Measurements from ENCODE around the gene PLEKHB1. TPM values are rescaled to one million over a fixed set of nuclear protein-coding genes. Genes with fewer than 3 reads are reported as not detected.

The PLEKHB1 gene
- total and polyA plus RNA-seq, 3 donors from 2014 or later: 54.9 to 71.5 (median 62.1) TPM

DNA sequence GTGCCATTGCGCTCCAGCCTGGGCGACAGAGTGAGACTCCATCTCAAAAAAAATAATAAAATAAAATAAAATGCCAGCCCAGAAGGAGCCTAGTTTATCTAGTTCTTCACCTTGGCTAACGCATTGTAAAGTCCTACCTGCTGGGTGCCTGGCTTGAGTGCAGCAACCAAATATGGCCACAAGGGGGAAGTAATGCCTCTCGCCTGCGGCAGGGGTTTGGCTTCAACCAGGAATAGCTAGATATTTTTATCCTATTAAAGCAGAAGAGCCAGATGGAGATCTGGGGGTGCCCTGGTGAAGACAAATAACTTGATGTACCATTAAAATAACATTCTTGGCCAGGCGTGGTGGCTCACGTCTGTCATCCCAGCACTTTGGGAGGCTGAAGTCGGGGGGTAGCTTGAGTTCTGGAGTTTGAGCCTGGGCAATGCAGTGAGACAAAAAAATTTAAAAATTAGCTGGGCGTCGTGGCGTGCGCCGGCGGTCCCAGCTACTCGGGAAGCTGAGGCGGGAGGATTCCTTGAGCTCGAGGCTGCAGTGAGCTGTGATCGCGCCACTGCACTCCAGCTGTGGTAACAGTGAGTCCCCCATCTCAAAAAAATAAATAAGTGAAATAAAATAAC, 20.6 kb upstream of the PLEKHB1 start:
- Histone ChIP-seq H3K4me1 (peaks cover 8% of the 10 kb centered on the region), H3K27me3 (no peaks in the 10 kb centered on the region), H3K27ac (no peak overlapping the region), H3K4me3 (no peak overlapping the region), H3K36me3 (ENCODE audit: low read depth, missing control alignments) (no peaks in the 10 kb centered on the region), H3K9me3 (no peaks in the 10 kb centered on the region)
- TF ChIP-seq, protein P1, sequence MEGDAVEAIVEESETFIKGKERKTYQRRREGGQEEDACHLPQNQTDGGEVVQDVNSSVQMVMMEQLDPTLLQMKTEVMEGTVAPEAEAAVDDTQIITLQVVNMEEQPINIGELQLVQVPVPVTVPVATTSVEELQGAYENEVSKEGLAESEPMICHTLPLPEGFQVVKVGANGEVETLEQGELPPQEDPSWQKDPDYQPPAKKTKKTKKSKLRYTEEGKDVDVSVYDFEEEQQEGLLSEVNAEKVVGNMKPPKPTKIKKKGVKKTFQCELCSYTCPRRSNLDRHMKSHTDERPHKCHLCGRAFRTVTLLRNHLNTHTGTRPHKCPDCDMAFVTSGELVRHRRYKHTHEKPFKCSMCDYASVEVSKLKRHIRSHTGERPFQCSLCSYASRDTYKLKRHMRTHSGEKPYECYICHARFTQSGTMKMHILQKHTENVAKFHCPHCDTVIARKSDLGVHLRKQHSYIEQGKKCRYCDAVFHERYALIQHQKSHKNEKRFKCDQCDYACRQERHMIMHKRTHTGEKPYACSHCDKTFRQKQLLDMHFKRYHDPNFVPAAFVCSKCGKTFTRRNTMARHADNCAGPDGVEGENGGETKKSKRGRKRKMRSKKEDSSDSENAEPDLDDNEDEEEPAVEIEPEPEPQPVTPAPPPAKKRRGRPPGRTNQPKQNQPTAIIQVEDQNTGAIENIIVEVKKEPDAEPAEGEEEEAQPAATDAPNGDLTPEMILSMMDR (IDR thresholded peaks at IDR 0.05): peak; percentile 86 to 97 (median 90)
- TF ChIP-seq POLR2A (IDR thresholded peaks at IDR 0.05): no peak
- WGBS, 2 donors: 15% methylated on average over 19 of the region's 19 CpGs
- DNase-seq: peak; percentile 85
- intact Hi-C loops (cut with DNase I; ENCODE audit: low total_unique reads): no loop called here

DNA sequence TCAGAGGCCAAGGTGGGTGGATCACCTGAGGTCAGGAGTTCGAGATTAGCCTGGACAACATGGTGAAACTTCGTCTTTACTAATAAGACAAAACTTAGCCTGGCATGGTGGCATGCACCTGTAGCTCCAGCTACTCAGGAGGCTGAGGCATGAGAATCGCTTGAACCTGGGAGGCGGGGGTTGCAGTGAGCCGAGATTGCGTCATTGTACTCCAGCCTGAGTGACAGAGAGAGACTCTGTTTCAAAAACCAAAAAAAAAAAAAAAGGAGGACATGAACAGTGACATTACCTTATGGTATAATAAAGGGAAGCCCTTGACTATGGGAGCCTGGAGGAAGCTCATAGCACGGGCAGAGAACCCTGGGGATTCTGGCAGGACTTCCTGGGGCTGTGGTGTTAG, 16.5 kb upstream of the PLEKHB1 start:
- Histone ChIP-seq H3K27me3 (no peaks in the 10 kb centered on the region), H3K27ac (no peak overlapping the region), H3K9me3 (no peaks in the 10 kb centered on the region), H3K36me3 (ENCODE audit: low read depth, missing control alignments) (no peaks in the 10 kb centered on the region), H3K4me3 (no peak overlapping the region), H3K4me1 (peaks cover 5% of the 10 kb centered on the region)
- TF ChIP-seq, protein P1 (IDR thresholded peaks at IDR 0.05): no peak
- TF ChIP-seq POLR2A (IDR thresholded peaks at IDR 0.05): no peak
- intact Hi-C loops (cut with DNase I; ENCODE audit: low total_unique reads): no loop called here
- 83 to 89% methylated on average over 7 of the region's 7 CpGs for WGBS, 2 donors
- no peak for DNase-seq

DNA sequence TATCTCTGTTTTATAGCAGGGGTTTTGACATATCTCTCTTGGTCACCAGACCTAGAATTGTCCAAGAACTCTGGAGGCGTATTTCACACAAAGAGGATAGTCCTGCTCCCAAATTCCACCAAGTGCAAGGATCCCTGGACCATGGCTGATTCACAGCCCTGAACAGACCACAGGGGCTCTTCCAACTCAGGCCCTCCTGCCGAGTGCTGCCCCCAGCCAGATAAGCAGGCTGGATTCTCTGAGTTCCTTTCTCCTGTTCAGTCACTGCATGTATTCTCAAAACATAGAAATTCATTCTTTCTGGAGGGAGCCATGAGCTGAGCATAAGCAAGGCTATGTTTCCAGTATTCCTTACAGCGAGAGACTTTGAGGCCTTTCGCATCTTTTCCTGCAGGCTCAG, 13.4 kb upstream of the PLEKHB1 start:
- H3K27me3 ChIP-seq: no peaks in the 10 kb centered on the region
- intact Hi-C loops (cut with DNase I; ENCODE audit: low total_unique reads): no loop called here
- no peaks in the 10 kb centered on the region for H3K36me3 ChIP-seq (ENCODE audit: low read depth, missing control alignments)
- no peak overlapping the region for H3K27ac ChIP-seq
- no peaks in the 10 kb centered on the region for H3K4me1 ChIP-seq
- no peaks in the 10 kb centered on the region for H3K9me3 ChIP-seq
- WGBS, 2 donors: 94 to 98% methylated on average over 4 of the region's 4 CpGs
- DNase-seq: no peak
- H3K4me3 ChIP-seq: no peak overlapping the region
- TF ChIP-seq, protein P1 (IDR thresholded peaks at IDR 0.05): no peak
- no peak for TF ChIP-seq POLR2A (IDR thresholded peaks at IDR 0.05)

DNA sequence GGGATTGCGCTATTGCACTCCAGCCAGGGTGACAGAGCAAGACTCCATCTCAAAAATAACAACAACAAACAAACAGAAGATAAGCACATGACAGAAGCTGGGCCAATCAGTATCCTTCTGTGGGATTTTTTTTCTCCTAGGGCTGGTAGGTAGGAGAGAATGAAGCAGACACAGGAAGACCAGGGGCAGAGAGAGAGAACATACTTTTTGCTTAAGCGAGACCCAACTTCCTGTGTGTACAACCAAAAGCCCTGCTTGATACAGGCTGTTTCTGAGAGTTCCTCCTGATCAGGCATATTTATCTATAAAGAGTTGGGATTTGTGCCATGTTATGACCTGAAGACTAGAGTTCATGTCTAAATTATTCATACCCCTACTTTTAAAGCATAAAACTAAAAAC, 12.4 kb upstream of the PLEKHB1 start:
- Histone ChIP-seq H3K27ac (no peak overlapping the region), H3K27me3 (no peaks in the 10 kb centered on the region), H3K4me3 (no peak overlapping the region), H3K4me1 (no peaks in the 10 kb centered on the region), H3K9me3 (no peaks in the 10 kb centered on the region), H3K36me3 (ENCODE audit: low read depth, missing control alignments) (no peaks in the 10 kb centered on the region)
- no peak for TF ChIP-seq POLR2A (IDR thresholded peaks at IDR 0.05)
- TF ChIP-seq, protein P1 (IDR thresholded peaks at IDR 0.05): no peak
- WGBS, 2 donors: 93 to 96% methylated on average over 2 of the region's 2 CpGs
- intact Hi-C loops (cut with DNase I; ENCODE audit: low total_unique reads): no loop called here
- no peak for DNase-seq

DNA sequence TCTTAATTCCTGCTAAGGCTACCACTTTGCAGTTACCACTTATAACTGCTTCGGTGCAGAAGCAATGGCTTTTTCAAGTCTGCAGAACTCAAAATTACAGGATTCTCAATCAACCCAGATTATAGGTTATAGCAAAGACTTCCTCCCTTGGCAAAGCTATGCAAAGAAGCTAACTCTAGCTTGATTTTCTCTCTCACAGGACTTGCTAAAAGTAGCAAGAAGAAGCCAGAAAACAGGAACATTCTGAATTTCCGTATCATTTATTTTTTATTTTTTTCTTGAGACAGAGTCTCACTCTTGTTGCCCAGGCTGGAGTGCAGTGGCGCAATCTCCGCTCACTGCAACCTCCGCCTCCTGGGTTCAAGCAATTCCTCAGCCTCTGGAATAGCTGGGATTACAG, 10.7 kb upstream of the PLEKHB1 start:
- Histone ChIP-seq H3K27me3 (no peaks in the 10 kb centered on the region), H3K4me3 (no peak overlapping the region), H3K36me3 (ENCODE audit: low read depth, missing control alignments) (no peaks in the 10 kb centered on the region), H3K27ac (no peak overlapping the region), H3K9me3 (no peaks in the 10 kb centered on the region), H3K4me1 (no peaks in the 10 kb centered on the region)
- no peak for DNase-seq
- 85% methylated on average over 5 of the region's 5 CpGs for WGBS, 2 donors
- TF ChIP-seq, protein P1 (IDR thresholded peaks at IDR 0.05): no peak
- no peak for TF ChIP-seq POLR2A (IDR thresholded peaks at IDR 0.05)
- intact Hi-C loops (cut with DNase I; ENCODE audit: low total_unique reads): no loop called here

Measured in testis (tissue), 3 donors.